ENCODE data around the gene FHOD3.

The FHOD3 gene

GRCh38 chr18:36481935-36482334 is 184.4 kb downstream of the FHOD3 start:
- no peak for DNase-seq (ENCODE audit: extremely low read depth, low read depth)
- no peak overlapping the region for H3K4me3 ChIP-seq (replicated peaks; ENCODE audit: low read depth, low read length)
- TF ChIP-seq, protein P1, sequence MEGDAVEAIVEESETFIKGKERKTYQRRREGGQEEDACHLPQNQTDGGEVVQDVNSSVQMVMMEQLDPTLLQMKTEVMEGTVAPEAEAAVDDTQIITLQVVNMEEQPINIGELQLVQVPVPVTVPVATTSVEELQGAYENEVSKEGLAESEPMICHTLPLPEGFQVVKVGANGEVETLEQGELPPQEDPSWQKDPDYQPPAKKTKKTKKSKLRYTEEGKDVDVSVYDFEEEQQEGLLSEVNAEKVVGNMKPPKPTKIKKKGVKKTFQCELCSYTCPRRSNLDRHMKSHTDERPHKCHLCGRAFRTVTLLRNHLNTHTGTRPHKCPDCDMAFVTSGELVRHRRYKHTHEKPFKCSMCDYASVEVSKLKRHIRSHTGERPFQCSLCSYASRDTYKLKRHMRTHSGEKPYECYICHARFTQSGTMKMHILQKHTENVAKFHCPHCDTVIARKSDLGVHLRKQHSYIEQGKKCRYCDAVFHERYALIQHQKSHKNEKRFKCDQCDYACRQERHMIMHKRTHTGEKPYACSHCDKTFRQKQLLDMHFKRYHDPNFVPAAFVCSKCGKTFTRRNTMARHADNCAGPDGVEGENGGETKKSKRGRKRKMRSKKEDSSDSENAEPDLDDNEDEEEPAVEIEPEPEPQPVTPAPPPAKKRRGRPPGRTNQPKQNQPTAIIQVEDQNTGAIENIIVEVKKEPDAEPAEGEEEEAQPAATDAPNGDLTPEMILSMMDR (IDR thresholded peaks at IDR 0.05; ENCODE audit: low read depth, low read length, missing control alignments), result no peak

DNA sequence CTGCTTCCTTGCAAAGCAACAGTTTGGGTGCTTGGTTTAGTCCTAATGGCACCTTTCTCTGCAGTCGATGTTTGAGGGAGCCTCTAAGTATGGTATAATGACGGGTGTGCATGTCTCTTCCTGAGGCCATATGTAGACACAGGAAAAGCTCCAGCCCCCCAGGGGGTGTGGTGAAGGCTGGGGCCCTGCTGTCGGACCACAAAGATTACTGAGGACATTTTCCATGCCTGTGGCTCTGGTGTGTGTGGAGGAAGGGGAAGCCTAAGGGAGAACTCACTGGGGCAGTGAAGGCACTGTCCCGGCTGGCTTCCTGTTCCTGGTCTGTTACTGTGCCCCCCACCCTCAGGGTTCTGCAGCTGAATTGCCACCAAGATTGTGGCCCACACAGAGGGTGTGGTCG is 187.1 kb downstream of the FHOD3 start:
- no peak for DNase-seq (ENCODE audit: extremely low read depth, low read depth)
- TF ChIP-seq, protein P1 (IDR thresholded peaks at IDR 0.05; ENCODE audit: low read depth, low read length, missing control alignments), result no peak
- H3K4me3 ChIP-seq (replicated peaks; ENCODE audit: low read depth, low read length), result no peak overlapping the region

DNA sequence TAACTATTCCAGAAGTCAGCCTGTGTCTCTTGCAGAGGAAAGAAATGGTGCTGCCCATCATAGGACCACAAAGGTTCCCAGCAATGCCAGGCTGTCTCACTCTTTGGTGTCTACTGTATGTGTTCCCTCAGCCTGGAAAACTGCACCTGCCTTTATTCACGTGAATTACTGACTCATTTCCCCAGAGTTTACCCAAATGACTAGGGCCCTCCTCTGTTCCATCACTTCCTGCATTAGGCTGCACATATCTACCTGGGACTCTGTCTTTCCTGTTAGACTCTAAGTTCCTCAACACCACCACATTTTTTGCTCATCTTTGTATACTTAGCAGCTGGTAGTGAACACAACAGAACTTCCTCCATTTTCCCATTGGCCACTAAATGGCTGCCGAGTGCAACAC is 188.3 kb downstream of the FHOD3 start:
- TF ChIP-seq, protein P1 (IDR thresholded peaks at IDR 0.05; ENCODE audit: low read depth, low read length, missing control alignments), result no peak
- no peak for DNase-seq (ENCODE audit: extremely low read depth, low read depth)

DNA sequence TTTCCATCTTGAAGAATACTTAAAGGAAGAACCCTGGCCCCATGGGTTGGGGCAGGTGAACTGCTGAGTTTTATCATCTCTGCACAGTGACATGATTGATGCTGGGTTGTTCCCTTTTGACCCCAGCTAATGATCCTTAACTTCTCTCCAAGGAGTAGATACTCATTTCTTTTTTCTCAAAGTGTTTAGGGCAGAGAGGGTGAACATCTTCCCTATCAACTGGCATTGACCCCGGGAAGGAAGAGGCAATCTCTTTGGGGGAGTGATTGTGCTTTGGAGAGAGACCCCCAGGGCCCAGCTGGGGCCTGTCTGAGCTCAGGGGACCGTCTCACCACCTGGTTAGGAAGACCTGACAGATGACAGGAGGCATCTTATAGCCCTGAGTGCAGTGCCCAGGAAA is 190.6 kb downstream of the FHOD3 start:
- no peak for DNase-seq (ENCODE audit: extremely low read depth, low read depth)
- no peak overlapping the region for H3K4me3 ChIP-seq (replicated peaks; ENCODE audit: low read depth, low read length)
- TF ChIP-seq, protein P1 (IDR thresholded peaks at IDR 0.05; ENCODE audit: low read depth, low read length, missing control alignments), result no peak

More for the DNA sequence above, 188.3 kb downstream of the FHOD3 start:
- no peak overlapping the region for H3K4me3 ChIP-seq (replicated peaks; ENCODE audit: low read depth, low read length)

GRCh38 chr18:36490897-36491296 is 193.4 kb downstream of the FHOD3 start:
- TF ChIP-seq, protein P1 (IDR thresholded peaks at IDR 0.05; ENCODE audit: low read depth, low read length, missing control alignments), result no peak
- H3K4me3 ChIP-seq (replicated peaks; ENCODE audit: low read depth, low read length), result no peak overlapping the region
- no peak for DNase-seq (ENCODE audit: extremely low read depth, low read depth)

DNA sequence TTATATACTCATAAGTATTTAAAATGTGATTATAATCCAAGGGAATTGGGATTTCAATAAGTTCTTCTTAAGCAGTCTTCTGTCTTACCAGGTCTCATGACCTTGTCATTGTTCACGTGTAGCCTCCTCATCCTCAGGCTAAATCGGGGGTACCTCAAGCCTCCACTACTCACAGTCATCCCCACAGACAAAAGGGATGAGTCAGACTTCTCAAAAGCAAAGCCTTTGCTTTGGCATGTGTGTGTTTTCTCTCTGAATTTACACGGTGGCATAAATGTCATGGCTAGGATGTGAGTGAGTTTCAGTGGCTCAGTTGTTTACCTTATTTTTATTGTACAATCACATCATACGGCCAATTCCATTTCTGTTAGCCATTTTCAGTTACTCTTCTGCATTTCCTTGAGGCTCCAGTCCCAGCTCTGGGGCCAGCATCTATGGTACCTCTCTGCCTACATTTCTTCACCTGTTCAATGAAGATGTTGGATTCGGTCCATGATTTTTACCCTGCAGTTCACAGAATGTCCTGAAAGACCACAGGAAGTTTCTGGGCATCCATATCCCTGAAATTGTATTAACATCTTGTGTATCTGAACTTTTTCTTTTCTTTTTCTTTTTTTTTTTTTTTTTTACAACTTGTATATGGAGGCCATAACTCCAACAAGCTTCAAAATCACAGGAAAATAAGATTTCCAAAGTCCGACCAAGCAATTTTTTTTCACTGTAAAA is 195.3 kb downstream of the FHOD3 start:
- TF ChIP-seq, protein P1 (IDR thresholded peaks at IDR 0.05; ENCODE audit: low read depth, low read length, missing control alignments), result no peak
- H3K4me3 ChIP-seq (replicated peaks; ENCODE audit: low read depth, low read length), result no peak overlapping the region
- no peak for DNase-seq (ENCODE audit: extremely low read depth, low read depth)

Measured in HFF-Myc (cell line).